Smooth muscle cell of trachea (primary cell): ENCODE results near the gene AKAP3. TPM values are rescaled to one million over a fixed set of nuclear protein-coding genes. Genes with fewer than 3 reads are reported as not detected.

Source experiments
- total RNA-seq: library from RNA; depleted of rRNA; stranded (reverse); fragments of >200 nt; gene quantifications from 2 replicates; pipeline ENCODE4 v1.2.1, GENCODE V29; 2014

Gene AKAP3
- 2.6 and 3.6 TPM in 2 replicates for total RNA-seq

DNA sequence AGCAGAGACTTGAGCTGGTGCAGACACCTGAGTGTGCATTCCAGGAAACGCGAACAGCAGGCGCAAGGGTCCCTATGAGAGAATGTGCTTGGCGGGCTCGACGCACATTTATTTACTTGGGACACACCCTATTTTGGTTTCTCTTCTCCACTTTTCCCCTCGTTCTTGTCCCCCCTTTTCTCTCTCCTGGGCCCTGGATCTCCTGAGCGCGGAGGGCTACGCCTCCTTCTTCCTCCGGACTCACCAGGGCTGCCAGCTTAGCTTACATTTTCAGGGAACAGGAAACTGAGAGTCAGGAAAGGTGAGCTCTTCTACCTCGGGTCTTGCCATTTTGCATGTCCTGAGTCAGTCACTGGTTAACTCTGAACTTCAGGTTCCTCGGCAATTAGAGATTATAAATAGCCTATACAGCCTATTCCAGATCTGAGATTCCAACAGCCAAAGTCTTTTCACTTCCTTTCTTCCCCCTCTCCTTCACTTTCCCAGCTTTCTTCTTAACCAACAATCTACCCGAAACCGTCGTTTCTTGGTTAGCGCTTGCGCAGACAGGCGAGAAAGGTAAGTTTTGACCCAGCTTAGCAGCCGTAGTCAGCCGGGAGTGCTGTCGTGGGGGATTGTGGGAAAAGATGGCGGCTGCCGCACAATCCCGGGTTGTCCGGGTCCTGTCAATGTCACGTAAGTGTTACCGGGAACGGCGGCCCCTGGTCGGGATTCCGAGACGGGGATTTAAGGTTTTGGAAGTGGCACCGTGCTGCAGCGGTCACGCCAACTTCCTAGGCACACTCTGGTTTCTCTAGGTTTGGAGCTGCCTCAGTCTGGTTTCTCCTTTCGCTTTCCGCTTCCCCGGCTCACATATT, at the start of gene AKAP3, which contains the start of gene NDUFA9:
Gene AKAP3 (minus strand): TSS at position 551 of the 857 bp plus-strand sequence. CDS start 10,855 bp downstream, outside the sequence.
Gene NDUFA9 (plus strand): TSS at position 614 of the 857 bp plus-strand sequence. CDS start 13 bp downstream, at position 627.

Other genes starting within 250 kb of the AKAP3 start
- gene FGF6, start 203.2 kb downstream of the AKAP3 start, total RNA-seq: not detected in 2 replicates
- 0.83 and 26.8 TPM in 2 replicates for gene RAD51AP1, start 110.2 kb downstream of the AKAP3 start, total RNA-seq
- 36.2 and 52.7 TPM in 2 replicates for gene DYRK4, start 86.8 kb downstream of the AKAP3 start, total RNA-seq
- gene NDUFA9, start 63 bp upstream of the AKAP3 start, total RNA-seq: 55.9 and 77.7 TPM in 2 replicates
- gene GALNT8, start 71.3 kb upstream of the AKAP3 start, total RNA-seq: under 0.01 and 0.29 TPM in 2 replicates